ENCODE measurements around the gene NR3C1. TPM values are rescaled to one million over a fixed set of nuclear protein-coding genes. Genes with fewer than 3 reads are reported as not detected.

NR3C1 gene
- total RNA-seq, 1 donor = 168 TPM

- Histone ChIP-seq H3K4me1 (ENCODE audit: insufficient read depth, low read length) (peaks cover 25% of the 10 kb centered on the region), H3K9me3 (ENCODE audit: low read depth, low read length) (no peaks in the 10 kb centered on the region), H3K27me3 (ENCODE audit: insufficient read depth, low read length) (no peaks in the 10 kb centered on the region), H3K4me3 (ENCODE audit: low read length) (no peak overlapping the region)
Observed at GRCh38 chr5:143311955-143312354, 91.5 kb downstream of the NR3C1 start.

- Histone ChIP-seq H3K9me3 (ENCODE audit: low read depth, low read length) (no peaks in the 10 kb centered on the region), H3K4me3 (ENCODE audit: low read length) (no peak overlapping the region), H3K4me1 (ENCODE audit: insufficient read depth, low read length) (peaks cover 25% of the 10 kb centered on the region), H3K27me3 (ENCODE audit: insufficient read depth, low read length) (no peaks in the 10 kb centered on the region)
Observed at GRCh38 chr5:143311428-143311827, 92.1 kb downstream of the NR3C1 start.

- peaks cover 23% of the 10 kb centered on the region for H3K4me1 ChIP-seq (ENCODE audit: insufficient read depth, low read length)
- H3K4me3 ChIP-seq (ENCODE audit: low read length) = no peak overlapping the region
- H3K27me3 ChIP-seq (ENCODE audit: insufficient read depth, low read length) = no peaks in the 10 kb centered on the region
Observed at GRCh38 chr5:143309661-143310431, 93.6 kb downstream of the NR3C1 start.

GRCh38 chr5:143308731-143309130 lies 94.8 kb downstream of the NR3C1 start:
- Histone ChIP-seq H3K9me3 (ENCODE audit: low read depth, low read length) (no peaks in the 10 kb centered on the region), H3K4me3 (ENCODE audit: low read length) (no peak overlapping the region), H3K27me3 (ENCODE audit: insufficient read depth, low read length) (no peaks in the 10 kb centered on the region), H3K4me1 (ENCODE audit: insufficient read depth, low read length) (peaks cover 19% of the 10 kb centered on the region)

More at GRCh38 chr5:143309661-143310431, 93.6 kb downstream of the NR3C1 start:
- no peaks in the 10 kb centered on the region for H3K9me3 ChIP-seq (ENCODE audit: low read depth, low read length)

GRCh38 chr5:143306040-143306439 lies 97.4 kb downstream of the NR3C1 start:
- Histone ChIP-seq H3K4me1 (ENCODE audit: insufficient read depth, low read length) (peaks cover 14% of the 10 kb centered on the region), H3K4me3 (ENCODE audit: low read length) (no peak overlapping the region), H3K27me3 (ENCODE audit: insufficient read depth, low read length) (no peaks in the 10 kb centered on the region), H3K9me3 (ENCODE audit: low read depth, low read length) (no peaks in the 10 kb centered on the region)

- no peak overlapping the region for H3K4me3 ChIP-seq (ENCODE audit: low read length)
- H3K4me1 ChIP-seq (ENCODE audit: insufficient read depth, low read length) = peaks cover 6% of the 10 kb centered on the region
- no peaks in the 10 kb centered on the region for H3K9me3 ChIP-seq (ENCODE audit: low read depth, low read length)
- H3K27me3 ChIP-seq (ENCODE audit: insufficient read depth, low read length) = no peaks in the 10 kb centered on the region
Observed at GRCh38 chr5:143304836-143305475, 98.5 kb downstream of the NR3C1 start.

- no peaks in the 10 kb centered on the region for H3K9me3 ChIP-seq (ENCODE audit: low read depth, low read length)
- H3K27me3 ChIP-seq (ENCODE audit: insufficient read depth, low read length) = no peaks in the 10 kb centered on the region
- no peaks in the 10 kb centered on the region for H3K4me1 ChIP-seq (ENCODE audit: insufficient read depth, low read length)
- H3K4me3 ChIP-seq (ENCODE audit: low read length) = no peak overlapping the region
Observed at GRCh38 chr5:143302341-143303045, 101.0 kb downstream of the NR3C1 start.

GRCh38 chr5:143297756-143298155 lies 105.7 kb downstream of the NR3C1 start:
- no peak overlapping the region for H3K4me3 ChIP-seq (ENCODE audit: low read length)
- no peaks in the 10 kb centered on the region for H3K4me1 ChIP-seq (ENCODE audit: insufficient read depth, low read length)
- H3K9me3 ChIP-seq (ENCODE audit: low read depth, low read length) = no peaks in the 10 kb centered on the region
- H3K27me3 ChIP-seq (ENCODE audit: insufficient read depth, low read length) = no peaks in the 10 kb centered on the region

- no peaks in the 10 kb centered on the region for H3K9me3 ChIP-seq (ENCODE audit: low read depth, low read length)
- no peak overlapping the region for H3K4me3 ChIP-seq (ENCODE audit: low read length)
- no peaks in the 10 kb centered on the region for H3K4me1 ChIP-seq (ENCODE audit: insufficient read depth, low read length)
- no peaks in the 10 kb centered on the region for H3K27me3 ChIP-seq (ENCODE audit: insufficient read depth, low read length)
Observed at GRCh38 chr5:143290125-143290524, 113.4 kb downstream of the NR3C1 start.

- Histone ChIP-seq H3K4me1 (ENCODE audit: insufficient read depth, low read length) (peaks cover 5% of the 10 kb centered on the region), H3K9me3 (ENCODE audit: low read depth, low read length) (no peaks in the 10 kb centered on the region), H3K4me3 (ENCODE audit: low read length) (no peak overlapping the region), H3K27me3 (ENCODE audit: insufficient read depth, low read length) (no peaks in the 10 kb centered on the region)
Observed at GRCh38 chr5:143284521-143284920, 119.0 kb downstream of the NR3C1 start.

GRCh38 chr5:143284002-143284401 lies 119.5 kb downstream of the NR3C1 start:
- H3K4me3 ChIP-seq (ENCODE audit: low read length) = no peak overlapping the region
- peaks cover 5% of the 10 kb centered on the region for H3K4me1 ChIP-seq (ENCODE audit: insufficient read depth, low read length)
- H3K27me3 ChIP-seq (ENCODE audit: insufficient read depth, low read length) = no peaks in the 10 kb centered on the region

GRCh38 chr5:143281226-143281625 lies 122.3 kb downstream of the NR3C1 start:
- H3K4me1 ChIP-seq (ENCODE audit: insufficient read depth, low read length) = peaks cover 5% of the 10 kb centered on the region
- H3K27me3 ChIP-seq (ENCODE audit: insufficient read depth, low read length) = no peaks in the 10 kb centered on the region
- H3K4me3 ChIP-seq (ENCODE audit: low read length) = no peak overlapping the region
- H3K9me3 ChIP-seq (ENCODE audit: low read depth, low read length) = no peaks in the 10 kb centered on the region

More at GRCh38 chr5:143284002-143284401, 119.5 kb downstream of the NR3C1 start:
- H3K9me3 ChIP-seq (ENCODE audit: low read depth, low read length) = no peaks in the 10 kb centered on the region

GRCh38 chr5:143279698-143280097 lies 123.8 kb downstream of the NR3C1 start:
- peaks cover 5% of the 10 kb centered on the region for H3K4me1 ChIP-seq (ENCODE audit: insufficient read depth, low read length)
- no peaks in the 10 kb centered on the region for H3K9me3 ChIP-seq (ENCODE audit: low read depth, low read length)
- H3K4me3 ChIP-seq (ENCODE audit: low read length) = no peak overlapping the region
- H3K27me3 ChIP-seq (ENCODE audit: insufficient read depth, low read length) = no peaks in the 10 kb centered on the region

- H3K9me3 ChIP-seq (ENCODE audit: low read depth, low read length) = no peaks in the 10 kb centered on the region
- peaks cover 5% of the 10 kb centered on the region for H3K4me1 ChIP-seq (ENCODE audit: insufficient read depth, low read length)
- no peak overlapping the region for H3K4me3 ChIP-seq (ENCODE audit: low read length)
- no peaks in the 10 kb centered on the region for H3K27me3 ChIP-seq (ENCODE audit: insufficient read depth, low read length)
Observed at GRCh38 chr5:143277536-143277935, 126.0 kb downstream of the NR3C1 start.

Data from mononuclear cell (primary cell).